ENCODE measurements around the gene PHF20. TPM values are rescaled to one million over a fixed set of nuclear protein-coding genes. Genes with fewer than 3 reads are reported as not detected.

Gene PHF20
- total and polyA plus RNA-seq, 8 donors: 9.4 to 20.3 (median 12.0) TPM

DNA sequence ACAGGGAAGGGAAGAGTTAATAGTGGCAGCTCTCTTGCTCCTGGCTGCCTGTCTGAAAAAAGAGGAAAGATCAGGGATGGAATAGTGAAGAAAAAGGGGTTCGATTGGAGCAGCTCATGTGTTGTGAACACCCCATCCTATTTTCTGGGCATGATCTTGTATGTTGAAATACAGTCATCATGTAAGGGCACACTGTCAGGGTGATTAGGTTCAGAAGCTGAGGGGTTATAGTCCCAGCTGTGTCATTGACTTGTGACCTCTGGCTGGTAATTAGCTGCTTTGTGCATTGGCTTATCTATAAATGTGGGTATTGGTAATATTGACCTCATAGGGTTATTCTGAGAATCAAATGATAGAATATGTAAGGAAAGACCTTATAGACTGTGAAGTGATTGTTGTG is 30.1 kb downstream of the PHF20 start:
- no peak for DNase-seq
- Histone ChIP-seq H3K27me3 (no peaks in the 10 kb centered on the region), H3K36me3 (no peaks in the 10 kb centered on the region), H3K4me1 (no peaks in the 10 kb centered on the region), H3K4me3 (no peak overlapping the region), H3K9me3 (no peaks in the 10 kb centered on the region), H3K27ac (no peak overlapping the region)
- FAIRE-seq: no peak
- WGBS, 2 donors: 83 to 95% methylated on average over 1 of the region's 1 CpG
- intact Hi-C loops (cut with DNase I): no loop called here
- ATAC-seq: no peak
- TF ChIP-seq, protein P1, sequence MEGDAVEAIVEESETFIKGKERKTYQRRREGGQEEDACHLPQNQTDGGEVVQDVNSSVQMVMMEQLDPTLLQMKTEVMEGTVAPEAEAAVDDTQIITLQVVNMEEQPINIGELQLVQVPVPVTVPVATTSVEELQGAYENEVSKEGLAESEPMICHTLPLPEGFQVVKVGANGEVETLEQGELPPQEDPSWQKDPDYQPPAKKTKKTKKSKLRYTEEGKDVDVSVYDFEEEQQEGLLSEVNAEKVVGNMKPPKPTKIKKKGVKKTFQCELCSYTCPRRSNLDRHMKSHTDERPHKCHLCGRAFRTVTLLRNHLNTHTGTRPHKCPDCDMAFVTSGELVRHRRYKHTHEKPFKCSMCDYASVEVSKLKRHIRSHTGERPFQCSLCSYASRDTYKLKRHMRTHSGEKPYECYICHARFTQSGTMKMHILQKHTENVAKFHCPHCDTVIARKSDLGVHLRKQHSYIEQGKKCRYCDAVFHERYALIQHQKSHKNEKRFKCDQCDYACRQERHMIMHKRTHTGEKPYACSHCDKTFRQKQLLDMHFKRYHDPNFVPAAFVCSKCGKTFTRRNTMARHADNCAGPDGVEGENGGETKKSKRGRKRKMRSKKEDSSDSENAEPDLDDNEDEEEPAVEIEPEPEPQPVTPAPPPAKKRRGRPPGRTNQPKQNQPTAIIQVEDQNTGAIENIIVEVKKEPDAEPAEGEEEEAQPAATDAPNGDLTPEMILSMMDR (IDR thresholded peaks at IDR 0.05): no peak

DNA sequence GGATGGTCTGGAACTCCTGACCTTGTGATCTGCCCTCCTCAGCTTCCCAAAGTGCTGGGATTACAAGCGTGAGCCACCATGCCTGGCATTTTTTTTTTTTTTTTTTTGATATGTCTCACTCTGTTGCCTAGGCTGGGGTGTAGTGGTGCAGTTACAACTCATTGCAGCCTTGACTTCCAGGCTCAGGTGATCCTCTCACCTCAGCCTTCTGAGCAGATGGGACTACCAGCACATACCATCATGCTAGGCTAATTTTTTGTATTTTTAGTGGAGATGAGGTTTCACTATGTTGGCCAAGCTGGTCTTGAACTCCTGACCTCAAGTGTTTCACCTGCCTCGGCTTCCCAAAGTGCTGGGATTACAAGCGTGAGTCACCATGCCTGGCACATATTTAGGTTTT is 34.3 kb downstream of the PHF20 start:
- TF ChIP-seq, protein P1 (IDR thresholded peaks at IDR 0.05): no peak
- H3K27ac ChIP-seq: no peak overlapping the region
- WGBS, 2 donors: 98 to 99% methylated on average over 3 of the region's 3 CpGs
- H3K9me3 ChIP-seq: no peaks in the 10 kb centered on the region
- H3K4me3 ChIP-seq: no peak overlapping the region
- ATAC-seq (no peak), DNase-seq (no peak), FAIRE-seq (no peak)
- H3K4me1 ChIP-seq: no peaks in the 10 kb centered on the region
- no peaks in the 10 kb centered on the region for H3K36me3 ChIP-seq
- no peaks in the 10 kb centered on the region for H3K27me3 ChIP-seq
- intact Hi-C loops (cut with DNase I): no loop called here

DNA sequence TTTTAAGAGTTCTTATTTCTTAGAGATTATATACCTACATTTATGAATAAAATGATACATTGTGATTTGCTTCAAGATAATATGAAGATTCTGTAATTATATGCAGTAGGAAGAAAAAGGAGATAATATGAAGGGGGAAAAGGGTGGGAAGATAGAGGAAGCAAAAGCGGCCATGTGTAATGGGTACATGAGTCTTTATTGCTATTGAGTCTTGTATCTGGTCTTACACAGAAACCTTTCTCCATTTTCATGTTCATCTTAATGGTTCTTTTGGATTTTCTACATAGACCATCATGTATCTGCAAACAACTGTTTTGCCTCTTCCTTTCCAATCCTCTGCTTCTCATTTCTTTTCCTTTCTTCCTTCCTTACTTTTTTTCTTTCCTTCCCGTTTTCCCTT is 36.1 kb downstream of the PHF20 start:
- no peak for ATAC-seq
- 90 to 92% methylated on average over 2 of the region's 2 CpGs for WGBS, 2 donors
- FAIRE-seq: no peak
- Histone ChIP-seq H3K4me1 (no peaks in the 10 kb centered on the region), H3K4me3 (no peak overlapping the region), H3K27me3 (no peaks in the 10 kb centered on the region), H3K27ac (no peak overlapping the region), H3K9me3 (no peaks in the 10 kb centered on the region), H3K36me3 (no peaks in the 10 kb centered on the region)
- TF ChIP-seq, protein P1 (IDR thresholded peaks at IDR 0.05): no peak
- intact Hi-C loops (cut with DNase I): no loop called here
- no peak for DNase-seq

DNA sequence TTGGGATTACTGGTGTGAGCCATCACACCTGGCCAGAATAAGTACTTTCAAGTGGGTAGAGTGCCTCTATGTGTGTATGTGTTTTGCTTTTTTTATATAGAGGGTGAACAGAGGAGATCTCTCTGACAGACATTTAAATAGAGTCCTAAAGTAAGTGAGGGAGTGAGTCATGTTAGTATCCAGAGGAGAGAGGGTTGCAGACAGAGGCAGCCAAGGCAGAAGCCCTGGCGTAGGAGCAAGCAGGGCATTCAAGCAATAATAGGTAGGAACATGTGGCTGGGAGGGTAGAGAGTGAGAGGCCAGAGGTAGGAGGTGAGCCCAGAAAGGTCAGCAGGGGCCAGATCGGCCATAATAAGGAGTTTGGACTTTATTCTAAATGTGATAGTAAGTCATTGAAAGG is 48.9 kb downstream of the PHF20 start:
- Histone ChIP-seq H3K27ac (no peak overlapping the region), H3K36me3 (no peaks in the 10 kb centered on the region), H3K4me3 (no peak overlapping the region), H3K9me3 (no peaks in the 10 kb centered on the region), H3K27me3 (no peaks in the 10 kb centered on the region), H3K4me1 (no peaks in the 10 kb centered on the region)
- whole genome bisulfite sequencing, 2 donors: 80 to 89% methylated on average over 2 of the region's 2 CpGs
- ATAC-seq: no peak
- intact Hi-C loops (cut with DNase I): no loop called here
- FAIRE-seq: no peak
- TF ChIP-seq, protein P1 (IDR thresholded peaks at IDR 0.05): no peak
- DNase-seq: no peak

DNA sequence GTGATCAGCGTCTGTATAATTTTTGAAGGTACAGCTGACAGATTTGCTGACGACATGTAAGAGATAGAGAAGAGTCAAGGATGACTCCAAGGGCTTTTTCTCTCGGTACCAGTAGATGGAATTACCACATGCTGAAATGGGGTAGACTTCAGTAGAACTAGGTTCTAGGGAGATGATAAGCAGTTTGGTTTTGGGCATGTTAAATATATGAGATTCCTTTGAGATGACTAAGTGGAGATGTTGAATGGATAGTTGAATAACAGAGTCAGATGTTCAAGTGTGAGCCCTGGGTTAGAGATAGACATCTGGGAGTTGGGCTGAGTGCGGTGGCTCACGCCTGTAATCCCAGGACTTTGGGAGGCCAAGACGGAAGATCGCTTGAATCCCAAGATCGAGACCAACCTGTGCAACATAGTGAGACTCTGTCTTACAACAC is 50.0 kb downstream of the PHF20 start:
- Histone ChIP-seq H3K27me3 (no peaks in the 10 kb centered on the region), H3K4me1 (no peaks in the 10 kb centered on the region), H3K36me3 (no peaks in the 10 kb centered on the region), H3K4me3 (no peak overlapping the region), H3K9me3 (no peaks in the 10 kb centered on the region), H3K27ac (no peak overlapping the region)
- TF ChIP-seq, protein P1 (IDR thresholded peaks at IDR 0.05): no peak
- WGBS, 2 donors: 96 to 97% methylated on average over 8 of the region's 8 CpGs
- intact Hi-C loops (cut with DNase I): no loop called here
- FAIRE-seq (no peak), ATAC-seq (no peak), DNase-seq (no peak)

Data from pancreas (tissue), 10 donors.